Lung (tissue), 12 donors: ENCODE data around the gene ZC3H18. TPM values are rescaled to one million over a fixed set of nuclear protein-coding genes. Genes with fewer than 3 reads are reported as not detected.

Experiments used
- ATAC-seq: fragments of 200-7000 bp; cut with Tn5 transposase; one replicate; pipeline ENCODE4 v1.9.1; 2020; ENCODE audit warnings: moderate number of reproducible peaks; ENCODE audit not compliant: insufficient read depth, low FRiP score
- DNase-seq, 3 donors: peaks; one replicate each; pipeline ENCODE4 v3.0.0-alpha.2; 2013 to 2017
- H3K27ac ChIP-seq, 2 donors: one replicate each; pipeline ENCODE4 v1.5.1; 2013; ENCODE audit warnings: mild to moderate bottlenecking in 2 of 2, moderate library complexity in 2 of 2, control low read depth in 1 of 2, inconsistent platforms in 1 of 2, low read depth in 1 of 2, low read length in 1 of 2
- H3K27me3 ChIP-seq, 3 donors: one replicate each; pipeline ENCODE4 v1.5.1; 2013; ENCODE audit warnings: low read length in 2 of 3; ENCODE audit not compliant: control insufficient read depth in 3 of 3, insufficient read depth in 3 of 3
- H3K36me3 ChIP-seq, 4 donors: one replicate each; pipeline ENCODE4 v1.5.1; 2013; ENCODE audit warnings: low read length in 4 of 4, mild to moderate bottlenecking in 1 of 4, moderate library complexity in 1 of 4; ENCODE audit not compliant: control insufficient read depth in 4 of 4, insufficient read depth in 4 of 4
- H3K4me1 ChIP-seq, 5 donors: one replicate each; pipeline ENCODE4 v1.5.1; 2013; ENCODE audit warnings: low read length in 5 of 5, mild to moderate bottlenecking in 2 of 5, moderate library complexity in 1 of 5; ENCODE audit not compliant: control insufficient read depth in 5 of 5, insufficient read depth in 5 of 5
- H3K4me3 ChIP-seq: one replicate; pipeline ENCODE4 v1.5.1; 2013; ENCODE audit warnings: mild to moderate bottlenecking, control low read depth, moderate library complexity
- H3K9ac ChIP-seq, 2 donors: one replicate each; pipeline ENCODE4 v1.5.1; 2013; ENCODE audit warnings: low read length in 2 of 2, control low read depth in 1 of 2; ENCODE audit not compliant: insufficient read depth in 1 of 2
- H3K9me3 ChIP-seq, 4 donors: one replicate each; pipeline ENCODE4 v1.5.1; 2013; ENCODE audit warnings: low read length in 3 of 4, mild to moderate bottlenecking in 1 of 4, moderate library complexity in 1 of 4; ENCODE audit not compliant: control insufficient read depth in 4 of 4, insufficient read depth in 3 of 4
- CTCF ChIP-seq: IDR thresholded peaks from 2 replicates; pipeline ENCODE4 v1.5.1; 2012; ENCODE audit warnings: mild to moderate bottlenecking; ENCODE audit errors: control extremely low read depth, extremely low read depth
- WGBS, 2 donors: extraction: QIAGEN DNeasy Blood & Tissue Kit; methylation state at CpG; one replicate each; pipeline ENCODE4 v1.1.7; 2013; 5-methylcytosine and 5-hydroxymethylcytosine counted together
- polyA plus RNA-seq, 2 donors: library from polyadenylated mRNA; stranded (reverse); fragments of 200-250 nt; gene quantifications; one replicate each; pipeline ENCODE4 v1.2.1, GENCODE V29; 2013
- total RNA-seq, 2 donors: library from RNA; depleted of rRNA in 1 of 2; stranded (reverse); fragments of >200 nt in 1 of 2; gene quantifications; one replicate each; pipeline ENCODE4 v1.2.1, GENCODE V29; 2014 to 2021
- donor health status: control.
- donor health status: control.
- donor health status: Bipolar disorder and iron deficiency.
- donor health status: healthy.
- donor health status: DM: yes; HTN: yes; CAD: no.

The ZC3H18 gene
- total and polyA plus RNA-seq, 4 donors: 21.2 to 44.0 (median 28.6) TPM

DNA sequence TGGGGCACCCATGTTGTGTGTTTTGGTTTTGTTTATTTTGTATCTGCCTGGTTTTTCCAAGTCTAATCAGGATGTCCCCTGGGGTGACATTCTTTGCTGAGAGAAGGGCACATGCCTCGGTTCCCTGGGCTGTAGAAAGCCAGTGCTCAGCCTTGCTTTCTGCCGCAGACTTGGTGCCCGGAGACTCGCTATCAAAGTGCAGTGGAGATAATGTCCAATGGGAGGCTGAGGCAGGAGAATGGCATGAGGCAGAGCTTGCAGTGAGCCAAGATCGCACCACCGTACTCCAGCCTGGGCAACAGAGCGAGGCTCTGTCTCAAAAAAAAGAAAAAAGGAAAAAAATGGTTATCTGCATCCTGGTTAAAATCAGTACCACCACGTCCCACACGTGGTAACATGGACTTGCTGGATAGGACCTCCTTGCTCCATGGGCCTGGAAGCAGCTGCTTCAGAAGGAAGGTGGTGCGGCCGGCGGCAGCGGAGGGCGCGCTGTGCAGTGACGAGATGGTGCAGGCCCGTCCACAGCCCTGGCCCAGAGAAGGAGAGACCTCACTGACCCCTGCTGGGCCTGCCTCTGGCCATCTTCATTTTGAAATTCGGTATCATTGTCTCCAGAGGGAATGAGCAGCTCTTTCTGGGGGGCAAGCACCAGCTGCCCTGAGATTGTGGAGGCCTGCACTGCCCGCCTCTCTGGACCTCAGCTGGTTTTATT lies 48.9 kb downstream of the ZC3H18 start:
- Histone ChIP-seq H3K4me3 (no peak overlapping the region), H3K27me3 (no peaks in the 10 kb centered on the region), H3K4me1 (peaks cover 0 to 3% (median 0%) of the 10 kb centered on the region in 5 donors), H3K9ac (no peak overlapping the region), H3K9me3 (no peaks in the 10 kb centered on the region), H3K36me3 (peaks cover 8 to 44% (median 19%) of the 10 kb centered on the region in 4 donors), H3K27ac (no peak overlapping the region)
- 95 to 96% methylated on average over 19 of the region's 19 CpGs for WGBS, 2 donors
- DNase-seq: no peak
- TF ChIP-seq CTCF: no peak
- ATAC-seq: no peak

DNA sequence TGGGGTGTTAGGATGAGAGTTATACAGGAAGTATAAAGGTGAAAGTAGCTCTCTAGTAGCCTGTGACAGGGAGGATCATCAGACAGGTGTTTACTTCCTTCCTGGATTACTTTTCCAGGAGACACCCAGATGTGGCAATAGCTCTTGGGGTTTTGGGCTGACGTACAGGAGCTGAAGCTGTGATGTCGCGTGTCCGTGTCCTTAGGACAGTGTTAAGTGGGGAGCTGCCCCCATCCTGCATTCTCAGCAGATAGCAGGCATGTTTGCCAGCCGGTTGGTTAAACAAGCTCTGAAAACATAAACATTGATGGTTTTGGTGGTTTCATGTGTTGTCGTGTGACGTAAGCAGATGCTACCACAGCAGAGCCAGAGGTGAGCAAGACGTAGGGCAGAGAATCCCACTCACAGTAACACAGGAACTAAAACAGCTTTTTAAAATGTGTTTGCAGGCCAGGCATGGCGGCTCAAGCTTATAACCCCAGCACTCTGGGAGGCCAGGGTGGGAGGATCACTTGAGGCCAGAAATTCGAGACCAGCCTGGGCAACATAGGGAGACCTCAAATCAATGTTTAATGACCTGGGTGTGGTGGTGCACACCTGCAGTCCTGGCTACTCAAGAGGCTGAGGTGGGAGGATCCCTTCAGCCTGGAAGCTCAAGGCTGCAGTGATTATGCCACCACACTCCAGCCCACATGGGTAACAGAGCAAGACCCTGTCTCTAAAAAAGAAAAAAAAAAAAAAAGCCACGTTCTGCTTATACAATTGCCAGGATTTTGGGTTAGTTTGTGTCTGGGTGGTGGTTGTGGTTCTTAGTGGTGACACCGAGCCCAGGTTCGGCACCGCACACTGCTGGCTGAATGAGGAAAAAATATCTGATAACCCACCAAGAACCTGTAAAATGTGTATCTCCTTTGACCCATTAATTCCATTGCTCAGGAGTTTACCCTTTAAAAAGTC lies 49.9 kb downstream of the ZC3H18 start:
- H3K9ac ChIP-seq: no peak overlapping the region
- no peaks in the 10 kb centered on the region for H3K9me3 ChIP-seq
- TF ChIP-seq CTCF: no peak
- H3K27me3 ChIP-seq: no peaks in the 10 kb centered on the region
- H3K27ac ChIP-seq: no peak overlapping the region
- ATAC-seq (no peak), DNase-seq (no peak)
- H3K4me1 ChIP-seq: peaks cover 0 to 3% (median 0%) of the 10 kb centered on the region in 5 donors
- H3K4me3 ChIP-seq: no peak overlapping the region
- peaks cover 10 to 49% (median 21%) of the 10 kb centered on the region in 4 donors for H3K36me3 ChIP-seq
- 85% methylated on average over 14 of the region's 14 CpGs for WGBS, 2 donors

GRCh38 chr16:88622125-88622524 lies 51.9 kb downstream of the ZC3H18 start:
- 94 to 97% methylated on average over 19 of the region's 19 CpGs for WGBS, 2 donors
- no peak for TF ChIP-seq CTCF
- no peak overlapping the region for H3K4me3 ChIP-seq
- no peak overlapping the region for H3K27ac ChIP-seq
- H3K9me3 ChIP-seq: no peaks in the 10 kb centered on the region
- no peak overlapping the region for H3K9ac ChIP-seq
- no peaks in the 10 kb centered on the region for H3K27me3 ChIP-seq
- ATAC-seq (no peak), DNase-seq (no peak)
- peaks cover 10 to 54% (median 25%) of the 10 kb centered on the region in 4 donors for H3K36me3 ChIP-seq
- no peaks in the 10 kb centered on the region for H3K4me1 ChIP-seq
